GM12873 (cell line): ENCODE results near the gene OTOGL.

Source experiments
- TF ChIP-seq, protein P1 (sequence below): IDR thresholded peaks from 2 replicates; pipeline ENCODE4 v1.5.1; 2012; ENCODE audit warnings: low read depth, mild to moderate bottlenecking, moderate library complexity, low read length, control low read depth; ENCODE audit not compliant: insufficient read depth; ENCODE audit errors: missing control alignments

OTOGL gene, protein sequence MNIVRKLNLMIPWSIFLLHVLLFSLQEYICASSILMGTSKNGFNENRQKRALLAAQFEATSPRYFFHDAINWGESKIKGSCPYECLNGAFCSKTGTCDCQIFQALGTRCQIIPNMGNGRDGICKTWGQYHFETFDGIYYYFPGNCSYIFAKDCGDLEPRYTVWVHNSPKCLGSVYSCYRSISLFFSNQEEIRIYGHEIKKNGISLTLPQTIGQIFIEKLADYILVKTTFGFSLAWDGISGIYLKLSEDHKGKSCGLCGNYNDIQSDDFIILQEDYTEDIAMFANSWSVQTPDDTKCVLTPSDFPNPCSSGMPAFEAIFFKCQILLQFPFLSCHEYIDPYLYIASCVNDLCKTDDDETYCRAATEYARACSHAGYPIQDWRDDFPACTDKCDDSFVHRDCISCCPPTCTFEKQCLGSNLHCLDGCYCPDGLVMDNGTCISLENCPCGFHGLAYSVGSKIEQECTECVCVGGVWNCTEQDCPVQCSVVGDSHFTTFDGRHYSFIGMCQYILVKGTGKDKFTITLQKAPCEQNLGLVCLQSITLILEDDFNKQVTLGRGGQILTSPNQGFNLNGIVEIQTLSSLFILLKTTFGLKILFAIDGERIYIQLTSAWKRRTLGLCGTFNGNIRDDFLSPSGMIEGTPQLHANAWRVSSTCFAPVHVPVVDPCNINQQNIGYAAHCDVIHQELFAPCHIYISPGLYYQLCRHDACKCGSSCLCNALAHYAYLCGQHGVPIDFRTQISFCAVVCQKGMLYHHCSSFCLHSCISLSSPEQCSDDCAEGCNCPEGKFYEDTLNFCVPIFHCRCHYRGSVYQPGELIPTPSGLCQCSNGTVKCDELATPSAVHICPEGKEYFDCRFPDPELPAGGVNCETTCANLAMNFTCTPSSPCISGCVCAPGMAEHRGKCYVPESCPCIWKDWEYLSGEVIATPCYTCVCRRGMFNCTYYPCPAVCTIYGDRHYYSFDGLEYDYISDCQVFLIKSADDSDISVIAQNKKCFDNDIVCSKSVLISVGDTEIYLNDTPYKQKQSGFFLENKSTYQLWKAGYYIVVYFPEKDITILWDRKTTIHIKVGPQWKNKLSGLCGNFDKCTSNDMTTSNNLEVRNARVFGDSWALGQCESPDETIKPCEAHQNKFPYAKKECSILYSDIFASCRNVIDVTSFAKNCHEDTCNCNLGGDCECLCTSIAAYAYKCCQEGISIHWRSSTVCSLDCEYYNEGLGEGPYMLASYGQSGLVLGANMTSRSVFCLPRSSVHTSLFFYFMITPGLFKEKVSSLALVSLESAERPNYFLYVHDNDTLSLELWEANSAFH (N-terminal part only)

DNA sequence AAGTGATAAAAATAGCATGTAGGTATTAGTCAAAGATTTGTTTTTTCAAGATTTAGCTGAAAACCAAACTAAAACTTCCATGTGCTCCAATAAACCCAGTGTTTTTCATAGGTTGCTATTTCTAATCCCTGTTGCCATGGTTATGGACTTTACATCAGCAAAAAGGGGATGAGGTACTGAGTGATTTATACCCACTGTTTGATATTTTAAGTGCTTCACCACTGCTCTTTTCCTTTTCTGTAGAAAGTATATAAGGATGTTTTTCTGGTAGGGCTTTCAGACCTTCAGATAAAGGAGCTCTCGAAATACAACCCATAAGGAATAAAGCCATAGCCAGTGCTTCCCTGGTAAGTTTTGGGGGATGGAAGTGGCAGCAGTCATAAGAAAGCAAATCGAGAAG is at the start of gene OTOGL:
TSS of gene OTOGL (plus strand) at position 279 of the 400 bp plus-strand sequence. CDS start 109,895 bp downstream, outside the sequence.
- TF ChIP-seq, protein P1, sequence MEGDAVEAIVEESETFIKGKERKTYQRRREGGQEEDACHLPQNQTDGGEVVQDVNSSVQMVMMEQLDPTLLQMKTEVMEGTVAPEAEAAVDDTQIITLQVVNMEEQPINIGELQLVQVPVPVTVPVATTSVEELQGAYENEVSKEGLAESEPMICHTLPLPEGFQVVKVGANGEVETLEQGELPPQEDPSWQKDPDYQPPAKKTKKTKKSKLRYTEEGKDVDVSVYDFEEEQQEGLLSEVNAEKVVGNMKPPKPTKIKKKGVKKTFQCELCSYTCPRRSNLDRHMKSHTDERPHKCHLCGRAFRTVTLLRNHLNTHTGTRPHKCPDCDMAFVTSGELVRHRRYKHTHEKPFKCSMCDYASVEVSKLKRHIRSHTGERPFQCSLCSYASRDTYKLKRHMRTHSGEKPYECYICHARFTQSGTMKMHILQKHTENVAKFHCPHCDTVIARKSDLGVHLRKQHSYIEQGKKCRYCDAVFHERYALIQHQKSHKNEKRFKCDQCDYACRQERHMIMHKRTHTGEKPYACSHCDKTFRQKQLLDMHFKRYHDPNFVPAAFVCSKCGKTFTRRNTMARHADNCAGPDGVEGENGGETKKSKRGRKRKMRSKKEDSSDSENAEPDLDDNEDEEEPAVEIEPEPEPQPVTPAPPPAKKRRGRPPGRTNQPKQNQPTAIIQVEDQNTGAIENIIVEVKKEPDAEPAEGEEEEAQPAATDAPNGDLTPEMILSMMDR = no peak

DNA sequence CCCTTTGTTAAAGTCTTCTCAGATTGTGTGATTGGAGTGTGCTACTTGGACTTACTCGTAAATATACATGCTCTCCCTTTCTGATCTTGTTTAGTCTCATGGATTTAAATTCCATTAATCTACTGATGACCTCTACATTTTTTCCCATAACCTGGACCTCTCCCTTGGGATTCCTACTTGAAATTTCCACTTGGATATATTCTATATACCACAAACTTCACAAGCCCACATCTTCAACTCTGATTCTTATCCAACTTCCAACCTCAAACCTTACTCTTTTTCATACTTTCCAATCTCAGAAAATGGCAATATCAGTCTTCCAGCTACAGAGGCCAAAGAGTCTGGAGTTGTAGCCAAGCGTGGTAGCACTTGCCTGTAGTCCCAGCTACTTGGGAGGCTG is 49.1 kb upstream of the OTOGL start:
- TF ChIP-seq, protein P1 = no peak

DNA sequence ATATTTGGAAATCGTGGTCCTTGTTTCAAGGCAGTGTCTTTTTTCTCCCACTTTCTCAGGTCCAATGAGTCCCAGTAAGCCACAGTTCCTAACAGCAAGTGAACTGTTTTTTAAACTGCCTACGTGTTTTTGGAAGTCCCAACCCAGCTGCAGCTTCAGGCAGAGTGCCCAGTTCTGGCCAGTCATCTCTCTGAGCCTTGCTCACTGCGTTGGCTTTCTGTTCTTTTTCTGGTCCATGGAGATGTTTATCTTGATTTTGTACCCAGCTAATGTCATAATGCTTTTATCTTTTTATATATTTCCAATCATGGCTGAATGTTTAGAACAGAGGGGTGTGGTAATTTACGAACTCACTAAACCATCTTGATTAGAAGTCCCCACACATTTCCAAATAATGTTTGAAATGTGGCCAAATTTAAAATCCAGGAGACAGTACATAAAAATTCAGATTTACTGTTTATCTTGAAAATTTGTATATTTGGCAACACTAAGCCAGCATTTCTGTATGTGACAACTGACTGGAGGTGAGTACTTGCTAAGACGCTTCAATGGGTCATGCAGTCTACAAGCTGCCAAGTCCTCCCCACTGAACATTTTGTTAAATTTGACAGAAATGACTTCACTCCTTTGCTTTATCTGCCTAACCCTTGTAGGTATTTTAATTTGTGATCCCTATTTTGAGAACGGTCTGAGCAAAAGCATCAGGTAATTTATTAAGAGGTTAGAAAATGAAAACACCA is 46.1 kb upstream of the OTOGL start:
- TF ChIP-seq, protein P1 = no peak

DNA sequence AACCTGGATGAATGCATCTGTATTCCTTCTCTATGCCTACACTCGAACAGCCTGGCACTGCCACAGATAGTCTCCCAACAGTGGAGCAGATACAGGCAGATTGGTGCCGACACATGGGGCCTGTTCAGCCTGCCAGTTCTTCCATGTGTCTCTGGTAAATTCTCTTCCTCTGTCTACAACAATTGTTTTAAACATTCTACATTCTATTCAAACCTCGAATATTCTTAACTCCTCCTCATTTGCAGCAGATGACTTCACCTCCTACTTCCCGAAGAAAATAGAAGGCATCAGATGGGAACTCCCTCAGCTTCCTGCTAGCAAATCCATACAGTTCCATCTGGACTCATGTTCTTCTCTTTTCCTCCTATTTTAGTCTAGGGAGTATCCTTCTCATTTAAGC is 43.1 kb upstream of the OTOGL start:
- TF ChIP-seq, protein P1 = no peak

DNA sequence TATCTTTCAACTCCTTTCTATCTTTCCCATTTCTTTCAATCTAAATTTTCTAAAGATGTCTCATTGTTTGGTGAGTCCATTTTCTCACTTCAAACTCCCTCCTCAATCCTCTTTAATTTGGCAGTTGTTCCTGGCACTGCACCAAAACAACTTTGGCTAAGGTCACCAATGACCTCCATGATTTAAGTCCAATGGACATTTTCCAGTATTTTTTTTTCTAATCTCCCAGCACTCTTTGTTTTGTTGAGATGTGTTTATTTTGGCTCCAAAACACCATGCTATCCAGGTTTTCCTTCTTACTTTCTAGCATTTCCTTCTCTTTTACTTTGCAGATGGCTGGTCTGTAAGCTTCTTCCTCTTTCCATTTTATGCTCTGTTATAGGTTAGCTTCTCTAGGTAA is 42.5 kb upstream of the OTOGL start:
- TF ChIP-seq, protein P1 = no peak

DNA sequence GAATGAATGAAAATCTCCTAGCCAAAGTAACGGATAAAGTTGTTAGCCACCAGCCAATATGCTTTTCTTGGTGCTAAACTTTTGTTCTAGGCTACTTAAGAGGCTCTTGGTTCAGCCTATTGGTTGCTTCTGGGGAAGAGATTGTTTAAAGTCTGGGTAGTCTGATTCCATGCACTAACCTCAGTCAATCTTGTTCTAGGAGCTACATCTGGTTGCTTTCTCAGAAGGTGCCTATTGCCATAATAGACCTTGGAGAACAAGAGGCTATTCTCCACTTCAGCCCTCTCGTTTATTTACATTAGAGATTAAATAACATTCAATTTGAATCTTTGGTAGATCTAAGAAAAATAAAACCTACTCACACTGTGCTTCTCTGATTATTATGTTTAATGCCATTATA is 40.8 kb upstream of the OTOGL start:
- TF ChIP-seq, protein P1 = no peak
